Activated B cell treated with CpG ODN at 0.5 μM for 24 hours (primary cell): ENCODE data around the gene KCNMA1. TPM values are rescaled to one million over a fixed set of nuclear protein-coding genes. Genes with fewer than 3 reads are reported as not detected.
"Not testable (repeated sequence)": the region's sequence is repeated elsewhere in the genome, so short reads cannot be mapped to it uniquely, and the experiment has no call there.

Source experiments
- ATAC-seq: fragments of 200-7000 bp; cut with Tn5 transposase; one replicate; pipeline ENCODE4 v1.10.0; 2021; ENCODE audit warnings: low read depth, mild to moderate bottlenecking, moderate library complexity
- CTCF ChIA-PET: fragments of 350-600 bp; sonication (Branson Sonifier 250); formaldehyde crosslinking; loops from one replicate; lab custom pipeline; 2021; ENCODE audit warnings: antibody characterized with exemption; lab: Charles Lee
- POLR2A ChIA-PET: fragments of 350-600 bp; sonication (Branson Sonifier 250); formaldehyde crosslinking; loops from one replicate; lab custom pipeline; 2021; ENCODE audit warnings: antibody characterized with exemption; lab: Charles Lee
- DNase-seq: peaks from one replicate; pipeline ENCODE4 v3.0.0; 2022
- H3K27ac Mint-ChIP-seq: one replicate; pipeline ENCODE4 v1.8.0; 2020; ENCODE audit warnings: mixed read lengths
- H3K27me3 Mint-ChIP-seq: one replicate; pipeline ENCODE4 v1.8.0; 2021; ENCODE audit warnings: mixed read lengths
- H3K36me3 Mint-ChIP-seq: one replicate; pipeline ENCODE4 v1.8.0; 2021; ENCODE audit warnings: low read depth, mixed read lengths
- H3K4me1 Mint-ChIP-seq: one replicate; pipeline ENCODE4 v1.8.0; 2021; ENCODE audit warnings: mixed read lengths
- H3K4me3 Mint-ChIP-seq: one replicate; pipeline ENCODE4 v1.8.0; 2020; ENCODE audit warnings: mild to moderate bottlenecking, mixed read lengths
- H3K9me3 Mint-ChIP-seq: one replicate; pipeline ENCODE4 v1.8.0; 2020; ENCODE audit warnings: mixed read lengths
- CTCF ChIP-seq: fragments of 200-600 bp; IDR thresholded peaks from one replicate; pipeline ENCODE4 v1.8.0; 2022; ENCODE audit warnings: antibody characterized with exemption, mild to moderate bottlenecking
- intact Hi-C: fragments of 100-400 bp; cut with micrococcal nuclease; formaldehyde crosslinking; loops from one replicate; pipeline ENCODE4 v1.15.1; 2024
- total RNA-seq: library from RNA; stranded (reverse); gene quantifications from 2 replicates; pipeline ENCODE4 v1.2.3, GENCODE V29; 2022

The KCNMA1 gene
- total RNA-seq, 1 donor from 2014 or later = 3.7 TPM

- ATAC-seq = no peak
- H3K4me1 Mint-ChIP-seq = peaks cover 8% of the 10 kb centered on the region
- no peaks in the 10 kb centered on the region for H3K36me3 Mint-ChIP-seq
- H3K9me3 Mint-ChIP-seq = no peaks in the 10 kb centered on the region
- H3K27ac Mint-ChIP-seq = no peak overlapping the region
- H3K27me3 Mint-ChIP-seq = no peaks in the 10 kb centered on the region
- DNase-seq = no peak
- no peak for TF ChIP-seq CTCF
- no peak overlapping the region for H3K4me3 Mint-ChIP-seq
- ChIA-PET POLR2A (no interaction called here), CTCF (no interaction called here)
- intact Hi-C loops = no loop called here
Measured at GRCh38 chr10:77591238-77591880, 46.2 kb downstream of the KCNMA1 start.

GRCh38 chr10:77590344-77591237 is 47.0 kb downstream of the KCNMA1 start:
- ChIA-PET CTCF (no interaction called here), POLR2A (no interaction called here)
- H3K4me1 Mint-ChIP-seq = peaks cover 8% of the 10 kb centered on the region
- DNase-seq = no peak
- TF ChIP-seq CTCF = no peak
- ATAC-seq = no peak
- no peaks in the 10 kb centered on the region for H3K27me3 Mint-ChIP-seq
- H3K27ac Mint-ChIP-seq = no peak overlapping the region
- no peak overlapping the region for H3K4me3 Mint-ChIP-seq
- no peaks in the 10 kb centered on the region for H3K36me3 Mint-ChIP-seq
- intact Hi-C loops = no loop called here
- H3K9me3 Mint-ChIP-seq = no peaks in the 10 kb centered on the region

- H3K27ac Mint-ChIP-seq, CTCF ChIA-PET, H3K27me3 Mint-ChIP-seq, H3K9me3 Mint-ChIP-seq, intact Hi-C loops, H3K4me1 Mint-ChIP-seq, POLR2A ChIA-PET, H3K36me3 Mint-ChIP-seq, H3K4me3 Mint-ChIP-seq, DNase-seq, ATAC-seq: not testable (repeated sequence)
Measured at GRCh38 chr10:77589703-77590102, 47.9 kb downstream of the KCNMA1 start.

GRCh38 chr10:77588886-77589285 is 48.7 kb downstream of the KCNMA1 start:
- CTCF ChIA-PET = no interaction called here
- H3K27ac Mint-ChIP-seq = no peak overlapping the region
- H3K36me3 Mint-ChIP-seq = no peaks in the 10 kb centered on the region
- no peaks in the 10 kb centered on the region for H3K4me1 Mint-ChIP-seq
- POLR2A ChIA-PET = no interaction called here
- TF ChIP-seq CTCF = no peak
- DNase-seq (no peak), ATAC-seq (no peak)
- no peak overlapping the region for H3K4me3 Mint-ChIP-seq
- intact Hi-C loops = no loop called here
- H3K9me3 Mint-ChIP-seq = no peaks in the 10 kb centered on the region
- H3K27me3 Mint-ChIP-seq = no peaks in the 10 kb centered on the region

- CTCF ChIA-PET = no interaction called here
- H3K4me3 Mint-ChIP-seq = no peak overlapping the region
- no peak for ATAC-seq
- no peaks in the 10 kb centered on the region for H3K27me3 Mint-ChIP-seq
- DNase-seq = no peak
- TF ChIP-seq CTCF = no peak
- H3K4me1 Mint-ChIP-seq = peaks cover 5% of the 10 kb centered on the region
- H3K36me3 Mint-ChIP-seq = no peaks in the 10 kb centered on the region
- no peaks in the 10 kb centered on the region for H3K9me3 Mint-ChIP-seq
- POLR2A ChIA-PET = no interaction called here
- H3K27ac Mint-ChIP-seq = no peak overlapping the region
- intact Hi-C loops = no loop called here
Measured at GRCh38 chr10:77587416-77587790, 50.2 kb downstream of the KCNMA1 start.
